K562 (cell line): ENCODE measurements around the gene KRT77. TPM values are rescaled to one million over a fixed set of nuclear protein-coding genes. Genes with fewer than 3 reads are reported as not detected.

Source experiments
- ATAC-seq: fragments of 200-7000 bp; cut with Tn5 transposase; 3 replicates; pipeline ENCODE4 v1.9.1; 2020; ENCODE audit warnings: moderate library complexity
- BruUV-seq: library from RNA; stranded (reverse); fragments of 400-500 nt; replicated peaks from 2 replicates; lab custom pipeline; 2021; lab: Mats Ljungman, UMichigan
- CTCF ChIA-PET: fragments of 300-600 bp; formaldehyde crosslinking; extraction: SDS; loops from one replicate; lab custom pipeline; 2021; ENCODE audit warnings: low intra/inter-chr PET ratio; lab: Yijun Ruan, JAX
- POLR2A ChIA-PET: fragments of 300-600, 350-650 bp; sonication (Branson Sonifier 250); formaldehyde crosslinking; extraction: SDS; loops from one replicate; lab custom pipeline; 2021; ENCODE audit warnings: antibody characterized with exemption, inconsistent platforms; lab: Yijun Ruan, JAX
- DNase-seq, 4 experiments: peaks; one replicate each; pipeline versions ENCODE4 v3.0.0 to v3.0.0-alpha.2; 2011 to 2018; ENCODE audit warnings: low spot score in 3 of 4, mixed read lengths in 3 of 4; ENCODE audit errors: extremely low read depth in 1 of 4
- FAIRE-seq: peaks from 2 replicates; lab custom pipeline; 2011; peaks lifted over from hg19 to GRCh38; lab: Jason Lieb, UNC
- H2AFZ ChIP-seq: 2 replicates; pipeline ENCODE4 v1.6.0; 2011; ENCODE audit warnings: low read depth, low read length, control low read depth, inconsistent platforms
- H3K27ac ChIP-seq: fragments of 200-600 bp; 3 replicates; pipeline ENCODE4 v1.8.0; 2011; ENCODE audit warnings: low read depth, mild to moderate bottlenecking, control low read depth, inconsistent platforms, low read length, moderate library complexity, mixed read lengths; ENCODE audit errors: extremely low read depth
- H3K27me3 ChIP-seq, 2 experiments: fragments of 300-600 bp in 1 of 2; 2 replicates in 1 of 2; 3 replicates in 1 of 2; pipeline versions ENCODE4 v1.6.0 to v1.8.0; 2011; ENCODE audit warnings: inconsistent platforms in 2 of 2, low read length in 2 of 2, mild to moderate bottlenecking in 1 of 2, mixed read lengths in 1 of 2, moderate library complexity in 1 of 2; ENCODE audit not compliant: control insufficient read depth in 2 of 2, insufficient read depth in 2 of 2
- H3K36me3 ChIP-seq: fragments of 300-600 bp; 3 replicates; pipeline ENCODE4 v1.8.0; 2011; ENCODE audit warnings: mild to moderate bottlenecking, low read length, inconsistent platforms; ENCODE audit not compliant: control insufficient read depth, insufficient read depth
- H3K4me1 ChIP-seq, 2 experiments: fragments of 200-600 bp in 1 of 2; replicated peaks in 1 of 2; 2 replicates in 1 of 2; 3 replicates in 1 of 2; pipeline versions ENCODE4 v1.5.1 to v1.8.0; 2011; ENCODE audit warnings: inconsistent platforms in 2 of 2, low read length in 2 of 2, mild to moderate bottlenecking in 1 of 2, mixed read lengths in 1 of 2, moderate library complexity in 1 of 2; ENCODE audit not compliant: control insufficient read depth in 2 of 2, insufficient read depth in 2 of 2
- H3K4me2 ChIP-seq: 2 replicates; pipeline ENCODE4 v1.6.1; 2011; ENCODE audit warnings: low read length, control low read depth, inconsistent platforms, mixed read lengths; ENCODE audit not compliant: insufficient read depth
- H3K4me3 ChIP-seq: fragments of 200-600 bp; sonication (generic), shearing (Covaris generic); 2 replicates; pipeline ENCODE4 v1.5.1; 2016; ENCODE audit warnings: control low read depth, inconsistent platforms
- H3K79me2 ChIP-seq: fragments of 200-600 bp; 3 replicates; pipeline ENCODE4 v1.8.0; 2011; ENCODE audit warnings: low read length, inconsistent platforms; ENCODE audit not compliant: control insufficient read depth, insufficient read depth
- H3K9ac ChIP-seq, 2 experiments: 2 replicates each; pipeline versions ENCODE4 v1.6.0 to v1.6.1; 2011; ENCODE audit warnings: low read depth in 2 of 2, low read length in 2 of 2, control low read depth in 1 of 2, inconsistent platforms in 1 of 2, mild to moderate bottlenecking in 1 of 2, mixed read lengths in 1 of 2; ENCODE audit not compliant: insufficient read depth in 1 of 2
- H3K9me1 ChIP-seq: one replicate; pipeline ENCODE4 v1.6.0; 2011; ENCODE audit warnings: inconsistent platforms, mild to moderate bottlenecking, low read length, moderate library complexity; ENCODE audit not compliant: control insufficient read depth, insufficient read depth
- H3K9me3 ChIP-seq: replicated peaks from 2 replicates; pipeline ENCODE4 v1.5.1; 2011; ENCODE audit warnings: low read depth, low read length, inconsistent platforms; ENCODE audit not compliant: control insufficient read depth, insufficient read depth
- H4K20me1 ChIP-seq: replicated peaks from 2 replicates; pipeline ENCODE4 v1.6.1; 2011; ENCODE audit warnings: low read length, inconsistent platforms, mixed read lengths; ENCODE audit not compliant: control insufficient read depth, insufficient read depth
- ADNP ChIP-seq: fragments of 200-800 bp; sonication (Bioruptor generic); IDR thresholded peaks from 2 replicates; pipeline ENCODE4 v1.6.1; 2016; ENCODE audit warnings: missing genetic modification characterization, missing compliant biosample characterization
- BRF2 ChIP-seq: IDR thresholded peaks from 3 replicates; pipeline ENCODE4 v1.6.1; 2011; ENCODE audit warnings: borderline replicate concordance, mild to moderate bottlenecking; ENCODE audit not compliant: insufficient read length, insufficient read depth
- HDAC8 ChIP-seq: fragments of 450-650 bp; IDR thresholded peaks from 2 replicates; pipeline ENCODE4 v1.6.1; 2016; ENCODE audit warnings: mild to moderate bottlenecking, missing genetic modification characterization, moderate library complexity, missing compliant biosample characterization
- SIX5 ChIP-seq, 2 experiments: IDR thresholded peaks; 2 replicates each; pipeline ENCODE4 v1.6.1; 2011; ENCODE audit warnings: low read length in 2 of 2, borderline replicate concordance in 1 of 2, low read depth in 1 of 2, mild to moderate bottlenecking in 1 of 2, moderate library complexity in 1 of 2; ENCODE audit not compliant: insufficient read depth in 1 of 2
- ZKSCAN1 ChIP-seq: fragments of 150-350 bp; IDR thresholded peaks from 2 replicates; pipeline ENCODE4 v1.6.1; 2016; ENCODE audit warnings: low read depth, low read length
- WGBS: fragments of 100-300 bp; shearing (Covaris generic); methylation state at CpG from one replicate; pipeline ENCODE4 v1.1.6; 2016; ENCODE audit warnings: low coverage, mixed read lengths; ENCODE audit not compliant: insufficient coverage; ENCODE audit errors: missing lambda C conversion rate; 5-methylcytosine and 5-hydroxymethylcytosine counted together
- in situ Hi-C: fragments of 300-500 bp; cut with MboI; formaldehyde crosslinking; loops from 4 replicates; pipeline ENCODE4 v1.15.0; 2018; ENCODE audit warnings: inconsistent platforms, mixed read lengths
- intact Hi-C: fragments of 100-400 bp; cut with micrococcal nuclease; formaldehyde crosslinking; loops from 2 replicates; pipeline ENCODE4 v1.14.2; 2022
- polyA plus RNA-seq, 8 experiments: library from polyadenylated mRNA; depleted of rRNA in 4 of 8; stranded (reverse) in 5 of 8; unstranded in 3 of 8; fragments of >200 nt; fragmentation: Nextera tagmentation in 2 of 8; fragmentation: Illumina TruSeq in 1 of 8; extraction: Ambion mirVana in 2 of 8; extraction: Trizol in 1 of 8; gene quantifications; 2 replicates each; pipeline versions ENCODE4 v1.2.1 to v1.2.3, GENCODE V29; 2011 to 2014; ENCODE audit warnings: inconsistent platforms in 1 of 8, missing spikeins in 1 of 8
- total RNA-seq, 7 experiments: library from RNA; depleted of rRNA in 6 of 7; stranded (reverse); fragments of >200 nt in 6 of 7; fragmentation: Illumina TruSeq in 2 of 7; extraction: Trizol in 2 of 7; gene quantifications; 2 replicates each; pipeline versions ENCODE4 v1.2.1 to v1.2.3, GENCODE V29; 2011 to 2021; ENCODE audit warnings: low replicate concordance in 1 of 7
- TF ChIP-seq, protein P1 (sequence below): fragments of 450-650 bp; IDR thresholded peaks from 2 replicates; pipeline ENCODE4 v1.6.1; 2017; ENCODE audit warnings: antibody characterized with exemption, mild to moderate bottlenecking
- TF ChIP-seq, protein P2 (sequence below): fragments of 450-650 bp; conservative IDR thresholded peaks from 2 replicates; pipeline ENCODE4 v1.6.1; 2016; ENCODE audit warnings: missing genetic modification characterization, low read depth, mild to moderate bottlenecking, control low read depth, missing compliant biosample characterization

Gene KRT77
- total and polyA plus RNA-seq, 9 of the 15 experiments (the other 6 are each of a cell fraction or from before 2014, with no cell fraction given): not detected

- Histone ChIP-seq H3K27me3 (peaks cover 15 to 61% of the 10 kb centered on the region in 2 experiments; a peak in 3 of 5 replicates), H4K20me1 (peaks cover 10% of the 10 kb centered on the region; the same call in 1 of the 2 replicates), H3K9ac (no peak overlapping the region), H2AFZ (no peak overlapping the region)
- TF ChIP-seq ADNP (tag) (no peak), SIX5 (IDR thresholded peaks at IDR 0.05; ENCODE audit: borderline replicate concordance in 1 of 2, insufficient read depth in 1 of 2, low read depth in 1 of 2, low read length in 2 of 2) (no peak), ZKSCAN1 (no peak), HDAC8 (tag) (no peak), BRF2 (no peak)
- TF ChIP-seq, protein P1, sequence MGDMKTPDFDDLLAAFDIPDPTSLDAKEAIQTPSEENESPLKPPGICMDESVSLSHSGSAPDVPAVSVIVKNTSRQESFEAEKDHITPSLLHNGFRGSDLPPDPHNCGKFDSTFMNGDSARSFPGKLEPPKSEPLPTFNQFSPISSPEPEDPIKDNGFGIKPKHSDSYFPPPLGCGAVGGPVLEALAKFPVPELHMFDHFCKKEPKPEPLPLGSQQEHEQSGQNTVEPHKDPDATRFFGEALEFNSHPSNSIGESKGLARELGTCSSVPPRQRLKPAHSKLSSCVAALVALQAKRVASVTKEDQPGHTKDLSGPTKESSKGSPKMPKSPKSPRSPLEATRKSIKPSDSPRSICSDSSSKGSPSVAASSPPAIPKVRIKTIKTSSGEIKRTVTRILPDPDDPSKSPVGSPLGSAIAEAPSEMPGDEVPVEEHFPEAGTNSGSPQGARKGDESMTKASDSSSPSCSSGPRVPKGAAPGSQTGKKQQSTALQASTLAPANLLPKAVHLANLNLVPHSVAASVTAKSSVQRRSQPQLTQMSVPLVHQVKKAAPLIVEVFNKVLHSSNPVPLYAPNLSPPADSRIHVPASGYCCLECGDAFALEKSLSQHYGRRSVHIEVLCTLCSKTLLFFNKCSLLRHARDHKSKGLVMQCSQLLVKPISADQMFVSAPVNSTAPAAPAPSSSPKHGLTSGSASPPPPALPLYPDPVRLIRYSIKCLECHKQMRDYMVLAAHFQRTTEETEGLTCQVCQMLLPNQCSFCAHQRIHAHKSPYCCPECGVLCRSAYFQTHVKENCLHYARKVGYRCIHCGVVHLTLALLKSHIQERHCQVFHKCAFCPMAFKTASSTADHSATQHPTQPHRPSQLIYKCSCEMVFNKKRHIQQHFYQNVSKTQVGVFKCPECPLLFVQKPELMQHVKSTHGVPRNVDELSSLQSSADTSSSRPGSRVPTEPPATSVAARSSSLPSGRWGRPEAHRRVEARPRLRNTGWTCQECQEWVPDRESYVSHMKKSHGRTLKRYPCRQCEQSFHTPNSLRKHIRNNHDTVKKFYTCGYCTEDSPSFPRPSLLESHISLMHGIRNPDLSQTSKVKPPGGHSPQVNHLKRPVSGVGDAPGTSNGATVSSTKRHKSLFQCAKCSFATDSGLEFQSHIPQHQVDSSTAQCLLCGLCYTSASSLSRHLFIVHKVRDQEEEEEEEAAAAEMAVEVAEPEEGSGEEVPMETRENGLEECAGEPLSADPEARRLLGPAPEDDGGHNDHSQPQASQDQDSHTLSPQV: no peak
- TF ChIP-seq, protein P2, sequence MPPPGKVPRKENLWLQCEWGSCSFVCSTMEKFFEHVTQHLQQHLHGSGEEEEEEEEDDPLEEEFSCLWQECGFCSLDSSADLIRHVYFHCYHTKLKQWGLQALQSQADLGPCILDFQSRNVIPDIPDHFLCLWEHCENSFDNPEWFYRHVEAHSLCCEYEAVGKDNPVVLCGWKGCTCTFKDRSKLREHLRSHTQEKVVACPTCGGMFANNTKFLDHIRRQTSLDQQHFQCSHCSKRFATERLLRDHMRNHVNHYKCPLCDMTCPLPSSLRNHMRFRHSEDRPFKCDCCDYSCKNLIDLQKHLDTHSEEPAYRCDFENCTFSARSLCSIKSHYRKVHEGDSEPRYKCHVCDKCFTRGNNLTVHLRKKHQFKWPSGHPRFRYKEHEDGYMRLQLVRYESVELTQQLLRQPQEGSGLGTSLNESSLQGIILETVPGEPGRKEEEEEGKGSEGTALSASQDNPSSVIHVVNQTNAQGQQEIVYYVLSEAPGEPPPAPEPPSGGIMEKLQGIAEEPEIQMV (tag): no peak
- TF ChIP-seq, all 486 proteins: peak for 0
- ATAC-seq (no peak), FAIRE-seq (no peak), DNase-seq (no peak)
- ChIA-PET POLR2A (no interaction called here), CTCF (no interaction called here)
- Histone ChIP-seq H3K79me2 (no peaks in the 10 kb centered on the region), H3K4me3 (no peak overlapping the region), H3K9me1 (no peaks in the 10 kb centered on the region), H3K4me2 (no peak overlapping the region), H3K9me3 (no peaks in the 10 kb centered on the region), H3K27ac (no peak overlapping the region), H3K36me3 (no peaks in the 10 kb centered on the region), H3K4me1 (peaks cover 0 to 6% of the 10 kb centered on the region in 2 experiments; a peak in 1 of 5 replicates)
- BruUV-seq: no TSS peak
- intact Hi-C loops (loop anchor here (10.0 kb wide), 2 partner anchors 112 to 178 kb away; no protein-coding TSS in a partner anchor), in situ Hi-C loops (no loop called here)
- WGBS: 0% methylated on average over 3 of the region's 3 CpGs
Measured at GRCh38 chr12:52696588-52696987, 6.7 kb downstream of the KRT77 start.
